ENCODE results near the gene DRD3. TPM values are rescaled to one million over a fixed set of nuclear protein-coding genes. Genes with fewer than 3 reads are reported as not detected.

The DRD3 gene
- total RNA-seq (2014; rRNA removed; shearing (Covaris generic)) = not detected in 2 replicates

DNA sequence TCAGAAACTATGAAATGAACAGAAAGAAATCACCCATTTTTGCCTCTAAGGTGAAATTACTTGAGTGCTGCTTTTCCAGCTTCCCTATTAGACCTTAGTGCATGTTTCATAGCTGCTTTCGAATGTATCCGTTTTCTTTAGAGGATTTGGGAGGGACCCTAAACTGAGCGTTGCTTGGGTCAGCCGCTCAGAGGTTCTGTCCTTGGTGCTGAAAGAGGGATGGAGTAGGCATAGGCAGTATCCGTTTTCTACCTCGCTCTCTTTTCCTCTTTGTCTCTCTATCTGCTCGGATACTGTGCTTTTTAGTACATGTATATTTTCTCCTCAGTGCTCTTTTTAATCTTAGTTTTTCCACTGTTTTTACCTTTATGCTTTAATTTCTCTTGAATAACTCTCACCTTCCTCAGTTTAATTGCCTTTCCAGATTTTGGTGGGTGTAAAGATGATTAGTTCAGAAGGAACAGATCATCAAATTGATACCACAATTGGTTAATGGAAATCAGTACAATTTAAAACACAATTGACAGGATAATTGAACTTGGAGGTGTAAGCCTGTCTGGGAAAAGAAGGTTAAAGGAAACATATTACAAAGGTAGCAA lies at the start of gene DRD3:
Gene DRD3, minus strand, starts transcription at position 283 of the 599 bp plus-strand sequence. CDS start 7,060 bp downstream, outside the sequence.

Other genes starting within 250 kb of the DRD3 start
- 3.3 and 3.4 TPM in 2 replicates for gene ZDHHC23, start 231.0 kb downstream of the DRD3 start, total RNA-seq (2014; rRNA removed; shearing (Covaris generic))
- 1.1 and 1.3 TPM in 2 replicates for gene CCDC191, start 122.5 kb downstream of the DRD3 start, total RNA-seq (2014; rRNA removed; shearing (Covaris generic))
- 20.2 and 33.9 TPM in 2 replicates for gene QTRT2, start 122.3 kb downstream of the DRD3 start, total RNA-seq (2014; rRNA removed; shearing (Covaris generic))
- not detected in 2 replicates for gene ZNF80, start 58.5 kb upstream of the DRD3 start, total RNA-seq (2014; rRNA removed; shearing (Covaris generic))
- not detected in 2 replicates for gene TIGIT, start 115.0 kb upstream of the DRD3 start, total RNA-seq (2014; rRNA removed; shearing (Covaris generic))

All from A375 (cell line).